ENCODE measurements around the gene TERT.
"Not testable (repeated sequence)": the region's sequence is repeated elsewhere in the genome, so short reads cannot be mapped to it uniquely, and the experiment has no call there.

The TERT gene

GRCh38 chr5:1231354-1231905, 63.4 kb downstream of the TERT start:
- DNase-seq: no peak

GRCh38 chr5:1230551-1230950, 64.3 kb downstream of the TERT start:
- no peak for DNase-seq

- no peak for DNase-seq
These were observed 65.0 kb downstream of the TERT start for GRCh38 chr5:1229822-1230221.

GRCh38 chr5:1229023-1229422, 65.8 kb downstream of the TERT start:
- DNase-seq: not testable (repeated sequence)

GRCh38 chr5:1228120-1228519, 66.7 kb downstream of the TERT start:
- DNase-seq: no peak

GRCh38 chr5:1227667-1228066, 67.2 kb downstream of the TERT start:
- no peak for DNase-seq

GRCh38 chr5:1226839-1227581, 67.9 kb downstream of the TERT start:
- DNase-seq: no peak

- DNase-seq: no peak
These were observed 68.6 kb downstream of the TERT start for GRCh38 chr5:1226231-1226630.

- no peak for DNase-seq
These were observed 69.8 kb downstream of the TERT start, which contains the start of gene SLC6A18 for GRCh38 chr5:1225081-1225480. SLC6A18 (plus strand) TSS chr5:1225381; CDS start chr5:1225478, 97 bp downstream.

- no peak for DNase-seq
These were observed 70.2 kb downstream of the TERT start for GRCh38 chr5:1224631-1225030.

GRCh38 chr5:1223278-1223670, 71.6 kb downstream of the TERT start:
- no peak for DNase-seq

GRCh38 chr5:1222621-1223277, 72.1 kb downstream of the TERT start:
- no peak for DNase-seq

GRCh38 chr5:1222147-1222546, 72.7 kb downstream of the TERT start:
- DNase-seq: no peak

- no peak for DNase-seq
These were observed 73.1 kb downstream of the TERT start for GRCh38 chr5:1221721-1222120.

- no peak for DNase-seq
These were observed 74.0 kb downstream of the TERT start for GRCh38 chr5:1220831-1221230.

- DNase-seq: no peak
These were observed 74.5 kb downstream of the TERT start for GRCh38 chr5:1220351-1220750.

GRCh38 chr5:1219768-1220100, 75.1 kb downstream of the TERT start:
- DNase-seq: no peak

GRCh38 chr5:1219098-1219767, 75.6 kb downstream of the TERT start:
- no peak for DNase-seq

- DNase-seq: no peak
These were observed 76.4 kb downstream of the TERT start for GRCh38 chr5:1218351-1219080.

GRCh38 chr5:1217596-1218206, 77.2 kb downstream of the TERT start:
- no peak for DNase-seq

GRCh38 chr5:1216918-1217295, 78.0 kb downstream of the TERT start:
- DNase-seq: no peak

- no peak for DNase-seq
These were observed 78.5 kb downstream of the TERT start for GRCh38 chr5:1216211-1216917.

Data from CD4-positive, alpha-beta T cell treated with Interleukin-6 for 4 hours (primary cell).